22Rv1 (cell line): ENCODE measurements around the gene HIGD2B.

Experiments
- CTCF ChIP-seq: fragments of 450-650 bp; IDR thresholded peaks from 2 replicates; pipeline ENCODE4 v1.5.1; 2017; ENCODE audit warnings: mild to moderate bottlenecking
- ZFX ChIP-seq: fragments of 450-650 bp; IDR thresholded peaks from 2 replicates; pipeline ENCODE4 v1.6.1; 2017; ENCODE audit warnings: antibody characterized with exemption, borderline replicate concordance

- TF ChIP-seq CTCF: no peak
- TF ChIP-seq ZFX: no peak
Observed at GRCh38 chr15:72724028-72724427, 38.0 kb upstream of the HIGD2B start.
